Activated CD8-positive, alpha-beta memory T cell treated with anti-CD3 and anti-CD28 coated beads, Interleukin-2, amount 50 U/mL, for 24 hours (primary cell): ENCODE measurements around the gene FBP1.
"Not testable (repeated sequence)": the region's sequence is repeated elsewhere in the genome, so short reads cannot be mapped to it uniquely, and the experiment has no call there.

Experiments used
- DNase-seq: peaks from one replicate; pipeline ENCODE4 v3.0.0-alpha.2; 2020; ENCODE audit errors: extremely low read depth

FBP1 gene

GRCh38 chr9:94619026-94619425 is 20.3 kb downstream of the FBP1 start:
- no peak for DNase-seq

- no peak for DNase-seq
Observed at GRCh38 chr9:94613003-94613402, 26.3 kb downstream of the FBP1 start.

GRCh38 chr9:94612071-94612470 is 27.2 kb downstream of the FBP1 start:
- no peak for DNase-seq

- peak; percentile 18 for DNase-seq
Observed at GRCh38 chr9:94611638-94612068, 27.7 kb downstream of the FBP1 start.

GRCh38 chr9:94610181-94610606 is 29.1 kb downstream of the FBP1 start:
- DNase-seq = no peak

- DNase-seq = no peak
Observed at GRCh38 chr9:94607423-94607691, 32.0 kb downstream of the FBP1 start.

GRCh38 chr9:94606646-94607422 is 32.5 kb downstream of the FBP1 start:
- DNase-seq = no peak

- DNase-seq = peak; percentile 32
Observed at GRCh38 chr9:94603259-94604160, 35.8 kb downstream of the FBP1 start.

- no peak for DNase-seq
Observed at GRCh38 chr9:94602666-94603065, 36.7 kb downstream of the FBP1 start.

- no peak for DNase-seq
Observed at GRCh38 chr9:94600715-94601114, 38.6 kb downstream of the FBP1 start.

GRCh38 chr9:94600258-94600657 is 39.1 kb downstream of the FBP1 start:
- DNase-seq = no peak

GRCh38 chr9:94599102-94599501 is 40.2 kb downstream of the FBP1 start:
- no peak for DNase-seq

GRCh38 chr9:94593459-94594345 is 45.6 kb downstream of the FBP1 start, which contains the start of gene FBP2:
TSS of gene FBP2 (minus strand) at chr9:94593824. CDS start at chr9:94593726, 98 bp downstream.
- DNase-seq = no peak

GRCh38 chr9:94592683-94593082 is 46.6 kb downstream of the FBP1 start:
- not testable (repeated sequence) for DNase-seq

GRCh38 chr9:94591876-94592275 is 47.4 kb downstream of the FBP1 start:
- DNase-seq = no peak

GRCh38 chr9:94591046-94591545 is 48.2 kb downstream of the FBP1 start:
- not testable (repeated sequence) for DNase-seq

- DNase-seq = no peak
Observed at GRCh38 chr9:94588681-94589080, 50.6 kb downstream of the FBP1 start.

- DNase-seq = no peak
Observed at GRCh38 chr9:94586814-94587213, 52.5 kb downstream of the FBP1 start.

GRCh38 chr9:94586316-94586715 is 53.0 kb downstream of the FBP1 start:
- no peak for DNase-seq

- DNase-seq = no peak
Observed at GRCh38 chr9:94584555-94584954, 54.8 kb downstream of the FBP1 start.

- no peak for DNase-seq
Observed at GRCh38 chr9:94581728-94582127, 57.6 kb downstream of the FBP1 start.

GRCh38 chr9:94577571-94577970 is 61.7 kb downstream of the FBP1 start:
- DNase-seq = no peak
